LNCaP clone FGC (cell line): ENCODE results near the gene CPAMD8.

ENCODE experiments used
- DNase-seq: peaks from one replicate; pipeline ENCODE4 v3.0.0-alpha.2; 2011; ENCODE audit warnings: low read depth
- H3K4me3 ChIP-seq: 2 replicates; pipeline ENCODE4 v1.5.1; 2011; ENCODE audit warnings: mild to moderate bottlenecking, low read depth, low read length, control low read depth
- TF ChIP-seq, protein P1 (sequence below): IDR thresholded peaks from 2 replicates; pipeline ENCODE4 v1.5.1; 2012; ENCODE audit warnings: mild to moderate bottlenecking; ENCODE audit not compliant: control insufficient read depth, insufficient read depth; ENCODE audit errors: extremely low read depth

Gene CPAMD8

DNA sequence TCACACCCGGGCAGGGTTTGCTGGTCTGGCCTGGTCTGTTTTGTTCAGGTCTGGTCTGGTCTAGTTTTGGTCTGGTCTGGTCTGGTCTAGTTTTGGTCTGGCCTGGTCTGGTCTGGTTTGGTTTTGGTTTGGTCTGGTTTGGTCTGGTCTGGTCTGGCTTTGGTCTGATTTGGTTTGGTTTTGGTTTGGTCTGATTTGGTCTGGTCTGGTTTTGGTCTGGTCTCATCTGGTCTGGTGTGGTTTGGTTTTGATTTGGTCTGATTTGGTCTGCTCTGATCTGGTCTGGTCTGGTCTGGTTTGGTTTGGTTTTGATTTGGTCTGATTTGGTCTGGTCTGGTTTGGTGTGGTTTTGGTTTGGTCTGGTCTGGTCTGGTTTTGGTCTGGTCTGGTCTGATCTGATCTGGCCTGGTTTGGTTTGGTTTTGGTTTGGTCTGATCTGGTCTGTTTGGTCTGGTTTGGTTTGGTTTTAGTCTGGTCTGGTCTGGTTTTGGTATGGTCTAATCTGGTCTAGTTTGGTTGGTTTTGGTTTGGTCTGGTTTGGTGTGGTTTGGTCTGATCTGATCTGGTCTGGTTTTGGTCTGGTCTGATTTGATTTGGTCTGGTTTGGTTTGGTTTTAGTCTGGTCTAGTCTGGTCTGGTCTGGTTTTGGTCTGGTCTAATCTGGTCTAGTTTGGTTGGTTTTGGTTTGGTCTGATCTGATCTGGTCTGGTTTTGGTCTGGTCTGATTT lies 152.2 kb downstream of the CPAMD8 start:
- H3K4me3 ChIP-seq: no peak overlapping the region
- TF ChIP-seq, protein P1, sequence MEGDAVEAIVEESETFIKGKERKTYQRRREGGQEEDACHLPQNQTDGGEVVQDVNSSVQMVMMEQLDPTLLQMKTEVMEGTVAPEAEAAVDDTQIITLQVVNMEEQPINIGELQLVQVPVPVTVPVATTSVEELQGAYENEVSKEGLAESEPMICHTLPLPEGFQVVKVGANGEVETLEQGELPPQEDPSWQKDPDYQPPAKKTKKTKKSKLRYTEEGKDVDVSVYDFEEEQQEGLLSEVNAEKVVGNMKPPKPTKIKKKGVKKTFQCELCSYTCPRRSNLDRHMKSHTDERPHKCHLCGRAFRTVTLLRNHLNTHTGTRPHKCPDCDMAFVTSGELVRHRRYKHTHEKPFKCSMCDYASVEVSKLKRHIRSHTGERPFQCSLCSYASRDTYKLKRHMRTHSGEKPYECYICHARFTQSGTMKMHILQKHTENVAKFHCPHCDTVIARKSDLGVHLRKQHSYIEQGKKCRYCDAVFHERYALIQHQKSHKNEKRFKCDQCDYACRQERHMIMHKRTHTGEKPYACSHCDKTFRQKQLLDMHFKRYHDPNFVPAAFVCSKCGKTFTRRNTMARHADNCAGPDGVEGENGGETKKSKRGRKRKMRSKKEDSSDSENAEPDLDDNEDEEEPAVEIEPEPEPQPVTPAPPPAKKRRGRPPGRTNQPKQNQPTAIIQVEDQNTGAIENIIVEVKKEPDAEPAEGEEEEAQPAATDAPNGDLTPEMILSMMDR: no peak

DNA sequence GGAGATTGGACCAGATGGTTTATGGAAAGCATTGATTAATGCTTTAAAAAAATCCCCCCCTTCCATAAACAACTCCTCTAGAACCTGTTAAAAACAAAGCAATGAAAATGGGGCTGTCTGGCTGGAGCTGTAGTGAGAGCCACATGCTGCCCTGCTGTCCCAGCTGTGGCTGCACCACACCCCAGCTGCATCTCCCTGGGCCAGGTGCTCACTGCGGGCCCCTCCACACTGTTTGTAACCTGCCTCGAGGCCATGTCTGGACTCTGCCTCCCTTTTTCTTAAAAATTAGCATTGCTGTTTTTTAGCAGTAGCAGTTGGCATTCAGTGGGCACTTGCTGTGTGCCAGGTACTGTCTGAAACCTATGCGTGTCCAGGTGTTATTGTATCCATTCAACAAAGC lies 153.0 kb downstream of the CPAMD8 start:
- no peak for DNase-seq
- TF ChIP-seq, protein P1: no peak
- no peak overlapping the region for H3K4me3 ChIP-seq

More for the DNA sequence above, 152.2 kb downstream of the CPAMD8 start:
- no peak for DNase-seq

DNA sequence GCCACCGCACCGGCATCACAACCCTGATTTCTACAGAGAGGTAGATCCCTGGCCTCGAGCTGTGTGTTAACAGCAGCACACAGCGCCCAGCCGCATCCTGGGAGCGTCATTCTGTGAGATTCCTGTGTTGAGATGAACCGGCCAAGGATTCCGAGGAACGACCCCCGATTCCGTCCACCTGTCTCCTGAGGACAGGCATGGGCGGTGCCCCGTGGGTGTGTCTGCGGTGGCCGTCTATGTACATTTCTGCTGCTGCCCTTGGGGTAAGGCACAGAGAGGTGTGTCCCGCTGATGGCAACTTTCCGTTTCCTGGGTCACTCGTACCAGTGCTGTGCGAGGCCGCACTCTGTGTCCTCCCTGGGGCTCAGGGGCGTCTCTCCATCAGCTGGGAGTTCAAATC lies 153.9 kb downstream of the CPAMD8 start:
- no peak for DNase-seq
- H3K4me3 ChIP-seq: no peak overlapping the region
- TF ChIP-seq, protein P1: no peak

DNA sequence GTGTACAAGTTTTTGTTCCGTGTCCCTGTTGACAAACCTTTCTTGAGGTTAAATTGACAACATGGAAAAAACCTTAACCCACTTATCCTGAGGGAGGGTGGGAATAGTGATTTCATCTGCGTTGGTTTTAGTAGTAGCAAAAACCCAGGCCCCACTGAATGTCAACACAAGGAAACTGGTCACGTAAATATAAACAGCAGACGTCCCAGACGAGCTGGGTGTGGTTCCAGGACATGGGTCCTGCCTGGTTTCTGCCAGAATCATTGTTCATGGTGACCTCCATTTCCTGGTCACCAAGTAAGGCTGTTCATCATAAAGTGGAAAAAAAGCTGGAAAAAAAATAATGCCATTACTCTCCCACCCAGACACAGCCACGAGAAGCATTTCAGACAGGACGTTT lies 154.7 kb downstream of the CPAMD8 start:
- no peak overlapping the region for H3K4me3 ChIP-seq
- TF ChIP-seq, protein P1: no peak
- DNase-seq: no peak

DNA sequence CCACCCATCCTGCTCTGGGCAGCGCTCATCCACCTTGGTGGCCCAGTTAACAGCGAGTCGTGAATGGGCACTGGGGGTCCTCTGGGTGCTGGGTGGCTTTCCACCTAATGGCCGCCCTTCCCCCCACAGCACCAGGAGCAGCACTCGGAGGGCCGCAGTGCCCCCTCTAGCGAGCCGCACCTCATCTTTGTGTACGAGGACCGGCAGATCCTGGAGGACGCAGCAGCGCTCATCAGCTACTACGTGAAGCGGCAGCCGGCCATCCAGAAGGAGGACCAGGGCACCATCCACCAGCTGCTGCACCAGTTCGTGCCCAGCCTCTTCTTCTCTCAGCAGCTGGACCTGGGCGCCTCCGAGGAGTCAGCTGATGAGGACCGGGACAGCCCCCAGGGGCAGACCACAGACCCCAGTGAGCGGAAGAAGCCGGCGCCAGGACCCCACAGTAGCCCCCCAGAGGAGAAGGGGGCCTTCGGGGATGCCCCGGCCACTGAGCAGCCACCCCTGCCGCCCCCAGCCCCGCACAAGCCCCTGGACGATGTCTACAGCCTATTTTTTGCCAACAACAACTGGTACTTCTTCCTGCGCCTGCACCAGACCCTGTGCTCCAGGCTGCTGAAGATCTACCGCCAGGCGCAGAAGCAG lies 157.2 kb downstream of the CPAMD8 start:
- H3K4me3 ChIP-seq: no peak overlapping the region
- no peak for DNase-seq
- TF ChIP-seq, protein P1: no peak

DNA sequence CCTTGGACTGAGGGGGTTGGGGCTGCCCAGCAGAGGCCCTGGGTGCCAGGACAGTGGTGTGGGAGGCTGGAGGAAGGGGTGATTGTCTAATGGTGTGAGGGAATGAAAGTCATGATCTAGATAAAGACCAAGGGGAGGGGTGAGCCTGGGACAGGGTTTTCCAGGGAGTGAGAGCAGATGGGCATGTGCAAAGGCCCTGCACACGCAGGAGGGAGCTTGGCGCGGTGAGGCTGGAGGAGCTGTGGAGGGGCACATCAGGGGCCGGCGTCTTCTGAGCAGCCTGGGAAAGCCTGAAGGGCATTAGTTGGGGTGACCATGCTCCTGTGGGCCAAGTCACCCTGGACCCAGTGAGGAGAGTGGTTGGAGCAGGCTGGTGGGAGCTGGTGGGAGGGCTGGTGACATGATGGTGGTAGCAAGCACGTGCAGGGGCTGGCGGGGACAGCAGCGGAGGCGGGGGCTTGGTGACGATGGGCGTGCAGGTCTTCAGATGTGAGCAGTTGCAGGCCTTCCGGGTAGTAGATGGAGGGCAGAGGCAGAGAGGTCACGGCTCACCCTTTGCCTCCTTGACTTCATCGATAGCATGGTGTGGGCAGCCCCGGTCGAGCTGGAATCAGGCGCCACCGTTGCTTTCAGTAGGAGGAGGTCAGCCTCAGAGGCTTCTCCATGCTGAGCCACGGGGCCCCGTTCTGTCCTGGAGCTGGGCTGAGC lies 158.0 kb downstream of the CPAMD8 start:
- TF ChIP-seq, protein P1: no peak
- no peak overlapping the region for H3K4me3 ChIP-seq
- no peak for DNase-seq
